Activated CD8-positive, alpha-beta T cell treated with anti-CD3 and anti-CD28 coated beads for 36 hours (primary cell): ENCODE measurements around the gene PCYOX1L. TPM values are rescaled to one million over a fixed set of nuclear protein-coding genes. Genes with fewer than 3 reads are reported as not detected.
"Not testable (repeated sequence)": the region's sequence is repeated elsewhere in the genome, so short reads cannot be mapped to it uniquely, and the experiment has no call there.

ENCODE experiments used
- ATAC-seq: fragments of 200-7000 bp; cut with Tn5 transposase; one replicate; pipeline ENCODE4 v1.10.0; 2021; ENCODE audit warnings: mild to moderate bottlenecking, moderate library complexity
- CTCF ChIA-PET: fragments of 350-600 bp; sonication (Branson Sonifier 250); formaldehyde crosslinking; loops from one replicate; lab custom pipeline; 2021; ENCODE audit warnings: antibody characterized with exemption; lab: Charles Lee
- POLR2A ChIA-PET: fragments of 350-600 bp; sonication (Branson Sonifier 250); formaldehyde crosslinking; loops from one replicate; lab custom pipeline; 2021; ENCODE audit warnings: antibody characterized with exemption; lab: Charles Lee
- DNase-seq: peaks from one replicate; pipeline ENCODE4 v3.0.0-alpha.2; 2020
- H3K27ac Mint-ChIP-seq: one replicate; pipeline ENCODE4 v1.8.0; 2021; ENCODE audit warnings: mild to moderate bottlenecking, mixed read lengths
- H3K27me3 Mint-ChIP-seq: one replicate; pipeline ENCODE4 v1.8.0; 2021; ENCODE audit warnings: mixed read lengths
- H3K36me3 Mint-ChIP-seq: one replicate; pipeline ENCODE4 v1.8.0; 2021; ENCODE audit warnings: low read depth, mixed read lengths
- H3K4me1 Mint-ChIP-seq: one replicate; pipeline ENCODE4 v1.8.0; 2021; ENCODE audit warnings: low read depth, mixed read lengths
- H3K4me3 Mint-ChIP-seq: one replicate; pipeline ENCODE4 v1.8.0; 2021; ENCODE audit warnings: mild to moderate bottlenecking, moderate library complexity, mixed read lengths
- H3K9me3 Mint-ChIP-seq: one replicate; pipeline ENCODE4 v1.8.0; 2021; ENCODE audit warnings: mixed read lengths
- intact Hi-C: fragments of 100-400 bp; cut with micrococcal nuclease; formaldehyde crosslinking; loops from one replicate; pipeline ENCODE4 v1.10.0; 2022
- total RNA-seq, 2 experiments: library from RNA; stranded (reverse); gene quantifications; one replicate each; pipeline ENCODE4 v1.2.3, GENCODE V29; 2021
- TF ChIP-seq, protein P1 (sequence below): fragments of 200-600 bp; IDR thresholded peaks from one replicate; pipeline ENCODE4 v1.8.0; 2022; ENCODE audit warnings: antibody characterized with exemption, mild to moderate bottlenecking

PCYOX1L gene
- total RNA-seq, 2 experiments from 2014 or later: 19.7 to 21.2 TPM

DNA sequence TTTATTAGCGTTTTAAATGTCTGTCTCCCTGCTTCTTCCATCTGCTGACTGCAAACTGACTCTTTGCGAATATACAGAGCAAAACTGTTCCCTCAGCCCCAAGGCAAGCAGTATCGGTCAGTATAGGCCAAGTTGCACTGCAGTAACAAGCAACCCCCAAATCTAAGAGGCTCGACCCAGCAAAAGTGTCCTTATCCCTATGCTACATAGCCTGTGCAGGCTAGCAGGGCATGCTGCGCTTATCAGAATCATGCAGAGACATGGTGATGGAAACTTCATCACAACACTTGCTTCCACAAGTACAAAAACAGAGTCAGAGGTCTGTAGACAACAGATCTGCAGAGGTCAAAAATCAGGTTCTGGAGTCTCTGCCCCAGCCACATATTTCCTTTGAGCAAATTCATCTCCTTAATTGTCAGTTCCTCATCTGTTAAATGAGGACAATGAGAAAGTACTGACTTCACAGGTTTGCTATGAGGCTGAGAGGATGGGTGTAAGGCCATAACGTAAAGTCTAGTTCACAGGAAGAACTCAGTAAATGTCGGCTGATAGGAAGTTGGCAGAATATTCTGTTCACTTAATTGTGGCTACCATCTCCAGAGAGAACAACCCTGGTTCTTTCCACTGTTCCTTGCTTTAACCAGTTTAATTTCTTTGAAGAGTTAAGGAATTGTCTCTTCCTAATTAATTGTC is 30.8 kb downstream of the PCYOX1L start:
- ChIA-PET POLR2A (interaction anchor here (0.7 kb wide), 1 partner anchor 33 kb away, joined by 5 read pairs; no protein-coding TSS in a partner anchor), CTCF (interaction anchor here (2.1 to 4.8 kb wide), 4 partner anchors 16 to 72 kb away, joined by 7 to 25 read pairs (median 22); no protein-coding TSS in a partner anchor)
- Mint-ChIP-seq H3K36me3 (no peaks in the 10 kb centered on the region), H3K27me3 (no peaks in the 10 kb centered on the region), H3K27ac (no peak overlapping the region), H3K9me3 (no peaks in the 10 kb centered on the region), H3K4me1 (no peaks in the 10 kb centered on the region), H3K4me3 (no peak overlapping the region)
- DNase-seq (no peak), ATAC-seq (no peak)
- TF ChIP-seq, protein P1, sequence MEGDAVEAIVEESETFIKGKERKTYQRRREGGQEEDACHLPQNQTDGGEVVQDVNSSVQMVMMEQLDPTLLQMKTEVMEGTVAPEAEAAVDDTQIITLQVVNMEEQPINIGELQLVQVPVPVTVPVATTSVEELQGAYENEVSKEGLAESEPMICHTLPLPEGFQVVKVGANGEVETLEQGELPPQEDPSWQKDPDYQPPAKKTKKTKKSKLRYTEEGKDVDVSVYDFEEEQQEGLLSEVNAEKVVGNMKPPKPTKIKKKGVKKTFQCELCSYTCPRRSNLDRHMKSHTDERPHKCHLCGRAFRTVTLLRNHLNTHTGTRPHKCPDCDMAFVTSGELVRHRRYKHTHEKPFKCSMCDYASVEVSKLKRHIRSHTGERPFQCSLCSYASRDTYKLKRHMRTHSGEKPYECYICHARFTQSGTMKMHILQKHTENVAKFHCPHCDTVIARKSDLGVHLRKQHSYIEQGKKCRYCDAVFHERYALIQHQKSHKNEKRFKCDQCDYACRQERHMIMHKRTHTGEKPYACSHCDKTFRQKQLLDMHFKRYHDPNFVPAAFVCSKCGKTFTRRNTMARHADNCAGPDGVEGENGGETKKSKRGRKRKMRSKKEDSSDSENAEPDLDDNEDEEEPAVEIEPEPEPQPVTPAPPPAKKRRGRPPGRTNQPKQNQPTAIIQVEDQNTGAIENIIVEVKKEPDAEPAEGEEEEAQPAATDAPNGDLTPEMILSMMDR: no peak
- intact Hi-C loops: no loop called here

DNA sequence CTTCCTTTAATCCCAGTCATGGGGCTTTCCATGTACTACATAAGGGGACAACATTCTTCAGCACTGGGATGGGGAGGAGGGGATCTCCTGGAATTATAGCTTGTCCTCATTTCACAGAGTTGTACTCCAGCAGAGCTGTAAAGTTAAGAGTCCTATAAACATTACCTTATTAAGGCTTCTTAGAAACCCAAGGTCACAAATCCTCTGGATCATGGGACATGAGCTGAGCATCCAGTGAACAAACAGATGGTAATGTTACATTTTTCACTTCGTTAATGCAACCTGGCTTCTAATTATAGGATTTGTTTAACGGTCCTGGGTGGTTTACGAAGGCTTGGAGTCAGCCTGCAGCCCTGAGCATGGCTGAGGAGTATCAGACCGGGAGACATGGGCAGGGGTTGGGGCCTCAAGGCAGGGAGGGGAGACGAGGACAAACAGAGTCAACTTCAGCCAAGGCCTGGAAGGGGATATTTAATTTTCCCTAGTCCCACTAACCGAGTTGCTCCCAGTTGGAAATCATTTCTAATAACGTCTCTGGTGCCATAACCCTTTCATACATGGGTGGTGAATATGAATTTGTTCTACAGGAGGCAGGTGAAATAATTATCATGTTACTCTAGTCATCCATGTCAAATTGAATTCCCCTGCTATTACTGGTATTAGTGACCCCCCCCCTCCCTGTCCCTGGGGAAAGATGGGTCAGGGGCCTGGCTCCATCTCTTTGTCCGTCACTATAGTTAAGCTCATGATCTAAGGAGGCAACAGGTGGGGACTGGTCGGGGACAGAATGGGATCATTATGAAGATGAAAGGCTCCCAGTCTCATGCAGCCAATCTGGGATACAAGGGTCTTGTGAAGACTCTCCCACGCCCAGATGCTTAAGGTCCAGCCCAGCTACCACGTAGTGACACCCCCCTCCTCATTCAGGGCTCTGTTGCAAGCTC is 32.0 kb downstream of the PCYOX1L start:
- no peaks in the 10 kb centered on the region for H3K4me1 Mint-ChIP-seq
- CTCF ChIA-PET: interaction anchor here (1.4 to 3.4 kb wide), 5 partner anchors 8 to 439 kb away, joined by 3 to 19 read pairs (median 4); no protein-coding TSS in a partner anchor
- intact Hi-C loops: no loop called here
- TF ChIP-seq, protein P1: no peak
- no peaks in the 10 kb centered on the region for H3K9me3 Mint-ChIP-seq
- no peaks in the 10 kb centered on the region for H3K27me3 Mint-ChIP-seq
- H3K27ac Mint-ChIP-seq: no peak overlapping the region
- H3K36me3 Mint-ChIP-seq: no peaks in the 10 kb centered on the region
- POLR2A ChIA-PET: interaction anchor here (0.7 kb wide), 1 partner anchor 32 kb away, joined by 5 read pairs; no protein-coding TSS in a partner anchor
- ATAC-seq (no peak), DNase-seq (no peak)
- H3K4me3 Mint-ChIP-seq: no peak overlapping the region

DNA sequence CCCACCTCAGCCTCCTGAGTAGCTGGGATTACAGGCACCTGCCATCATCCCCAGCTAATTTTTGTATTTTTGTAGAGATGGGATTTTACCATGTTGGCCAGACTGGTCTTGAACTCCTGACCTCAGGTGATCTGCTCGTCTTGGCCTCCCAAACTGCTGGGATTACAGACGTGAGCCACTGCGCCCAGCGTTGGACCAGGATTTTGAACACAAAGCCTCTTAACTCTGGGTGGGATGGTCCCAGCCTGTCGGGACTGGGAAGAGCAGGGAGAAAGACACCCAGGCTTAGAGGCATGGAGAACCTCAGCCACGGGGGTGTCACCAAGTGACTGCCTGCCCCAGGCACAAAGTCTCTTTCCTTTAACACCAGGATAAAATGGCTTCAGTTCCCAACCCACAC is 33.2 kb downstream of the PCYOX1L start:
- H3K27me3 Mint-ChIP-seq, H3K4me3 Mint-ChIP-seq, H3K27ac Mint-ChIP-seq, intact Hi-C loops, DNase-seq, H3K9me3 Mint-ChIP-seq, H3K36me3 Mint-ChIP-seq, H3K4me1 Mint-ChIP-seq, ATAC-seq: not testable (repeated sequence)
- POLR2A ChIA-PET: interaction anchor here (0.7 kb wide), 1 partner anchor 38 kb away, joined by 4 read pairs; no protein-coding TSS in a partner anchor
- CTCF ChIA-PET: interaction anchor here (1.4 to 3.4 kb wide), 4 partner anchors 9 to 437 kb away, joined by 3 to 19 read pairs (median 6); no protein-coding TSS in a partner anchor

DNA sequence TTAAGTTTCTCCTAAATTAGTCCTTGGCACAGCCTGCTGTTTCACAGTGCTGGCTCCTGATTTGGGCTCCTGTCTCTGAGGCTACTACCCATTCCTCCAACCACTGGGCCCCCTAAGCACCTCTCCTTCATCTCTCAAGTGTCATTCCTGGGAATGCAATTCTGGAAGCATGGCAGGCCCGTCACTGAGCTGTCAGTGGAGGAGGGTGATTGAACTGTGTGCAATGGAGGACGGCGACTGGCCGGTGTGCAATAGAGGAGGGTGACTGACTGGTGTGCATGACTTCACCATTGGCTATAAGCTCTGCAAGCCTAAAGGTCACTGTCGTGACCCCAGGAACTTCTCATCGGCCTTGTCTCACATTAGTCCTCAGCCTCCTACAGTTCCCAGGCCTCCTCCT is 33.7 kb downstream of the PCYOX1L start:
- Mint-ChIP-seq H3K36me3 (no peaks in the 10 kb centered on the region), H3K27me3 (no peaks in the 10 kb centered on the region), H3K27ac (no peak overlapping the region), H3K4me3 (no peak overlapping the region), H3K4me1 (no peaks in the 10 kb centered on the region), H3K9me3 (no peaks in the 10 kb centered on the region)
- ATAC-seq: no peak
- DNase-seq: no peak
- ChIA-PET POLR2A (interaction anchor here (0.7 kb wide), 1 partner anchor 38 kb away, joined by 4 read pairs; no protein-coding TSS in a partner anchor), CTCF (interaction anchor here (0.8 to 3.4 kb wide), 2 partner anchors 10 to 19 kb away, joined by 3 to 19 read pairs; no protein-coding TSS in a partner anchor)
- TF ChIP-seq, protein P1: no peak
- intact Hi-C loops: no loop called here

DNA sequence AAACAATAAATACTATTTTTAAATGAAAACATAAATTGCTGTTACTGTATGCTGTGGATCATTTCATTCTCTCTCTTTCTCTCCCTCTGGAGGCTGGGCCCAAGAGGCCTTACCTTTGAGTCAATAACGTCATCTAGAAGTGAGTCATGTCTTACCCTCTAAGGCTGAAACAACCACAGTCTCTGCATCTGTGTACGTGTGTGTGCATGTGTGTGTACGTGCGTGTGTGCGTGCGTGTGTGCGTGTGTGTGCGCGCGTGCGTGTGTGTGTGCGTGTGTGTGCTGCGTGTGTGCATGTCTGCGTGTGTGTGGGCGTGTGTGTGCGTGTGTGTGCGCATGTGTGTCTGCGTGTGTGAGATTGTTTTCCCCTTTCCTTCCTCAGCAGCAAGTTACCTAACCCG is 34.9 kb downstream of the PCYOX1L start:
- Mint-ChIP-seq H3K36me3 (no peaks in the 10 kb centered on the region), H3K27ac (no peak overlapping the region), H3K27me3 (no peaks in the 10 kb centered on the region), H3K4me3 (no peak overlapping the region), H3K9me3 (no peaks in the 10 kb centered on the region), H3K4me1 (no peaks in the 10 kb centered on the region)
- ChIA-PET CTCF (no interaction called here), POLR2A (no interaction called here)
- TF ChIP-seq, protein P1: no peak
- intact Hi-C loops: no loop called here
- no peak for DNase-seq
- peak; percentile 67 for ATAC-seq

DNA sequence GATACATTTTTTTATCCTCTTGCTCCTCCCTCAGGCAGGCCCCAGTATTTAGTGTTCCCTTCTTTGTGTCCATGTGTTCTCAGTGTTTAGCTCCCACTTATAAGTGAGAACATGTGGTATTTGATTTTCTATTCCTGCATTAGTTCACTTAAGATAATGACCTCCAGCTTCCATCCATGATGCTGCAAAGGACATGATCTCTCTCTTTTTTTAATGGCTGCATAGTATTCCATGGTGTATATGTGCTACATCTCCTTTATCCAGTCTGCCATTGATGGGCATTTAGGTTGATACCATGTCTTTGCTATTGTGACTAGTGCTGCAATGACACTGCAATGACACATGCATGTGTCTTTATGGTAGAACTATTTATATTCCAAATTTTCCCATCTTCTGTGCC is 37.1 kb downstream of the PCYOX1L start:
- H3K4me1 Mint-ChIP-seq: not testable (repeated sequence)

More for the DNA sequence above, 37.1 kb downstream of the PCYOX1L start:
- H3K9me3 Mint-ChIP-seq, POLR2A ChIA-PET, intact Hi-C loops, H3K36me3 Mint-ChIP-seq, H3K27me3 Mint-ChIP-seq, H3K27ac Mint-ChIP-seq, ATAC-seq, DNase-seq, H3K4me3 Mint-ChIP-seq: not testable (repeated sequence)
- CTCF ChIA-PET: interaction anchor here (0.8 to 1.3 kb wide), 3 partner anchors 14 to 170 kb away, joined by 3 to 4 read pairs (median 3); no protein-coding TSS in a partner anchor
